ENCODE data around the gene KLHL29. TPM values are rescaled to one million over a fixed set of nuclear protein-coding genes. Genes with fewer than 3 reads are reported as not detected.

Gene KLHL29
- total and polyA plus RNA-seq, 9 donors, result 3.0 to 6.6 (median 3.9) TPM

DNA sequence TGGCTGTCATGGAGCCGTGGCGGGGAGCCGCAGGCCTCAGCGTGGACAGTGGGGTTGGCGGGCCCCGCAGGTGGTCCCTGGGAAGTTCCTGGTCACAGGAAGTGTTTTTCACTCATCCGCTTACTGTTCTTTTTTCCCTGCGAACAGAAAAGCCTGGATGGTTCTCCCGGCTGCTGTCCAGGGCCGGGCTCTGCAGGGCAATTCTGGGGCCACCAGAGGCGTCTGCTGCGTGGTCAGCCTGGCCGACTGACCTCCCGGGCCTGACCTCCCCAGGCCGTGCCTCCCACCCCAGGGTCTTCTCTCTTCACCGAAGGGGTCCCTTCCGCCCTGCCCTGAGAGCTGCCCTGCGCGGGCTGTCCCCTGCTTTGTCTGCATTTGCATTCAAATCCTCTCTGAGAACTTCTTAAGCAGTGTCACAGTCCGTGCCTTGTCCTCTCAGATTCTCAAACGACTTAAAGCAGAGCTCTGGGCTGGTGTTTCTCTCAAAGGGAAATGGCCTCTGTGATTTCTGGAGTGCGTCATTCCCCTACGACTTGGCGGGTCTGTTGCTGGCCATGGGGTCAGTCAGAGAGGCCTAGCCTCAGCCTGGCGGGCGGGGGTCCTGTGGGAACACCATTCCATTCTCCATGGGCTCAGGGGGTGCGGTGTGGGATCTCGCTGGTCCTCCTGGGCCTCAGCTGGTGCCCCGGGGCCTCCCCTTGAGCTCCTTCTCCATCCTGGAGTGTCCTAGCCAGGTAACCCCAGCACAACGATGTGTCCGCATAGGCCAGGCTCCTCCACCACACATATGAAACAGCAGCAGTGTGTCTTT, 38.3 kb downstream of the KLHL29 start:
- TF ChIP-seq CTCF (IDR thresholded peaks at IDR 0.05), result no peak
- no peak for TF ChIP-seq POLR2A (IDR thresholded peaks at IDR 0.05)
- no peak for TF ChIP-seq EP300 (IDR thresholded peaks at IDR 0.05)
- H3K27me3 ChIP-seq, result no peaks in the 10 kb centered on the region
- WGBS, 3 donors, result 93 to 94% (median 94%) methylated on average over 31 of the region's 31 CpGs
- DNase-seq, result no peak
- H3K36me3 ChIP-seq, result no peaks in the 10 kb centered on the region
- H3K27ac ChIP-seq, result no peak overlapping the region
- peaks cover 5% of the 10 kb centered on the region for H3K4me1 ChIP-seq (ENCODE audit: insufficient read depth)
- no peak overlapping the region for H3K4me3 ChIP-seq
- intact Hi-C loops (cut with DNase I), result no loop called here
- no peaks in the 10 kb centered on the region for H3K9me3 ChIP-seq

GRCh38 chr2:23423873-23424680, 39.1 kb downstream of the KLHL29 start:
- no peaks in the 10 kb centered on the region for H3K9me3 ChIP-seq
- no peak overlapping the region for H3K4me3 ChIP-seq
- DNase-seq, result no peak
- peaks cover 4% of the 10 kb centered on the region for H3K4me1 ChIP-seq (ENCODE audit: insufficient read depth)
- H3K27me3 ChIP-seq, result no peaks in the 10 kb centered on the region
- H3K36me3 ChIP-seq, result no peaks in the 10 kb centered on the region
- intact Hi-C loops (cut with DNase I), result no loop called here
- no peak for TF ChIP-seq CTCF (IDR thresholded peaks at IDR 0.05)
- TF ChIP-seq POLR2A (IDR thresholded peaks at IDR 0.05), result no peak
- TF ChIP-seq EP300 (IDR thresholded peaks at IDR 0.05), result no peak
- WGBS, 3 donors, result 92 to 95% (median 92%) methylated on average over 16 of the region's 16 CpGs
- no peak overlapping the region for H3K27ac ChIP-seq

DNA sequence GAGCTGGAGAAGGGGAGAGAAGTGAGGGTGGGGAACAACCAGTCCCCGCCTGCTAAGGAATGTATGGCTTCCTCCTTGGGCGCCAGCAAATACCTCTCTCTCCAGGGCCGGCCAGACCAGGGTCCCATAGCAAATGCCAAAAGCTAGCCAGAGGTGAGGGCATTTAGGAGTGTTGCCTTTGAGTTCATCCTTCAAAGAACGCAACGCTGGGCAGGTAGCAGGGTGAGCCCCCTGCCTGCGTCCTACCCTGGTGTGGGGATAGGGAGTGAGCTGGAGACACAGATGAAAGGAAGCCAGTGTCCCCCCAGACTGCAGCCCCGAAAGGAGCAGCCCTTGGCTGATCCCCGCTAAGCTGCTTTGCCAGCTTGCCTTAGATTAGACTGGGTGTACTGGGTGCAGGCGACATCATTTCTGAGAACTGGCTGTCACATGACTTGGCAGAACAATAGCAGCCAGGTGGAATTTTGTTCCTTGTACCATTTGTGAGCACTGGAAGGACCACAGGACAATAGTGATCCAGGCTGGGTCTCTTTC, 40.4 kb downstream of the KLHL29 start:
- Histone ChIP-seq H3K4me1 (ENCODE audit: insufficient read depth) (peaks cover 4% of the 10 kb centered on the region), H3K27ac (no peak overlapping the region), H3K27me3 (no peaks in the 10 kb centered on the region), H3K4me3 (no peak overlapping the region), H3K9me3 (no peaks in the 10 kb centered on the region), H3K36me3 (no peaks in the 10 kb centered on the region)
- no peak for DNase-seq
- intact Hi-C loops (cut with DNase I), result no loop called here
- TF ChIP-seq POLR2A (IDR thresholded peaks at IDR 0.05) (no peak), CTCF (IDR thresholded peaks at IDR 0.05) (no peak), EP300 (IDR thresholded peaks at IDR 0.05) (no peak)
- 81 to 90% (median 87%) methylated on average over 9 of the region's 9 CpGs for WGBS, 3 donors

DNA sequence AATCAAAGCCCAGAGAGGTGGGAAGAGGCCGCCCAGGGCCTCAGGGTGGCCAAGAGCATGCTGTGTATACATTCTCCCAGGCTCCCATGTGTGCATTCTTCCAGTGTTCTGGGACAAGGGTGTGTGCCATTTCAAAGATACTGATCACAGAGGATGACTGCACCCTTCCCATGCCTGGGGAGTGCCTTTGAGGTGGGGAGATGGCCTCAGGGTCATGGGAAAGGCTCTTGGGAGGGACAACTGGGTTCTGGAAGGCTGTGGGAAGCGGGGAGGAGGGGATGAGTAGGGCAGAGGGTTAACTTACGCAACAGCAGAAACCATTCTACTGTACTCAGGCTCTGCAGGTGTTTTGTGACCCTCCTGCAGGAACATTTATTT, 40.9 kb downstream of the KLHL29 start:
- intact Hi-C loops (cut with DNase I), result no loop called here
- no peak for DNase-seq
- no peak overlapping the region for H3K27ac ChIP-seq
- TF ChIP-seq POLR2A (IDR thresholded peaks at IDR 0.05), result no peak
- no peak for TF ChIP-seq EP300 (IDR thresholded peaks at IDR 0.05)
- TF ChIP-seq CTCF (IDR thresholded peaks at IDR 0.05), result no peak
- 94 to 100% (median 97%) methylated on average over 3 of the region's 3 CpGs for WGBS, 3 donors
- peaks cover 4% of the 10 kb centered on the region for H3K4me1 ChIP-seq (ENCODE audit: insufficient read depth)
- H3K4me3 ChIP-seq, result no peak overlapping the region
- H3K9me3 ChIP-seq, result no peaks in the 10 kb centered on the region
- H3K36me3 ChIP-seq, result no peaks in the 10 kb centered on the region
- H3K27me3 ChIP-seq, result no peaks in the 10 kb centered on the region

All from ovary (tissue), 9 donors.